Measurements from ENCODE around the gene NUDT22.

- TF ChIP-seq CTCF (conservative IDR thresholded peaks at IDR 0.05; ENCODE audit: low read depth, low read length) (peak; percentile 35; the same call in 1 of the 2 replicates), POLR2A (IDR thresholded peaks at IDR 0.05; ENCODE audit: low read depth, low read length) (no peak), NFE2L2 (IDR thresholded peaks at IDR 0.05; ENCODE audit: low read depth, low read length) (no peak), MAFK (IDR thresholded peaks at IDR 0.05; ENCODE audit: low read depth, low read length) (no peak), RAD21 (IDR thresholded peaks at IDR 0.05; ENCODE audit: low read length) (no peak), SMC3 (IDR thresholded peaks at IDR 0.05; ENCODE audit: low read depth, low read length) (no peak), MAZ (IDR thresholded peaks at IDR 0.05; ENCODE audit: borderline replicate concordance, low read depth, low read length) (no peak), ELK1 (IDR thresholded peaks at IDR 0.05; ENCODE audit: borderline replicate concordance, low read depth, low read length) (no peak), CEBPB (IDR thresholded peaks at IDR 0.05; ENCODE audit: low read depth, low read length) (no peak)
Measured at GRCh38 chr11:64252003-64252872, 26.2 kb downstream of the NUDT22 start.

Measured in IMR-90 (cell line).